HG02973 (cell line): ENCODE data around the gene DOCK9.

Source experiments
- ATAC-seq: cut with Tn5 transposase; IDR thresholded peaks from one replicate; pipeline ENCODE4 v1.9.1; 2021; ENCODE audit warnings: moderate library complexity; ENCODE audit not compliant: unreplicated experiment

The DOCK9 gene

DNA sequence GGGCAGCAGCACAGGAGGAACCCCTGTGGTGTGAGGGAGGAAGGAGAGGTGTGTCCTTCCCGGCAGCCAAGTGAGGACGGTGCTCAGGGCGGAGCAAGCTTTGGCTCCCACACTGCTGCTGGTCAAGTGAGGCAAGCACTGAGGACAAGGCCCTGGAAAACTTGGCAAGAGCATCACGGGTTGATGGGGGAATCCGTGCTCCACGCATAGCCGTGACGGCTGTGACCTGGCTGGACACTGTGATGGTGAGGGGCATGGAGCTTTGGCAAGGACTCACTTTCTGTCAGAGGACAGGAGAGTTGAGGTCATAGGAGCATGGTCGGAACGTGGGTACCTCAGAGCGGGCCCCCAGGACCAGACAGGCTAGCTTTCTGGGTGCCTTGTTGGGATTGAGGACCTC is 196.4 kb downstream of the DOCK9 start:
- no peak for ATAC-seq

DNA sequence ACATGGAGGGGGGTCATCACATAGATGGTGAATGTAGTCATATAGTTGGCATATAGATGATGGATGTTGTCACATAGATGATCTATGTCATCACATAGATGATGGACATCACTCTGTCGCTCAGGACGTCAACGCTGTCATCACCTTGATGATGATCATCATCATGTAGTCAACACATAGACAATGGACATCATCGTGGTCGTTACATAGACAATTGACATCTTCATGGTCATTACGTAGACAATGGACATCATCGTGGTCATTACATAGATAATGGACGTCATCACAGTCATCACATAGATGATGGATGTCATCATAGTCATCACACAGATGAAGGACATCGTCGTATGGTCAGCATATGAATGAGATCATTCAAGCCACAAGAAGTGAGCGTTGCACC is 196.8 kb downstream of the DOCK9 start:
- ATAC-seq, result no peak

DNA sequence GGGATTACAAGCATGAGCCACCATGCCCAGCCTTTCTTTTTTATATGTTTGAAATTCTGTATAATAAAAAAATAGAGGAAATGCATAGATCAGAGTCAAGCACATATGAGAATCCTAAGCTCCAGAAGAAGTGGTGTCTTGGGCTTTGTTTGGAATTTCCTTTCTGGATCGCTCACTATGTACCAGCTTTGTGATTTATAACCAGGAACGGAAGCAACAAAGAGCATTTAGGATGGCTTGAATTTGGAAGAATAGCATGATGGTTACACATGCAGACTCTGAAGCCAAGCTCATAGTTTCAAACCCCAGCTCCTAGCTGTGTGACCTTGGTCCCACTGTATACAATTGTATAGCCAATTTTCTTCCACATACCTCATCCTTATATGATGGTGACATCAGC is 197.4 kb downstream of the DOCK9 start:
- ATAC-seq, result no peak

DNA sequence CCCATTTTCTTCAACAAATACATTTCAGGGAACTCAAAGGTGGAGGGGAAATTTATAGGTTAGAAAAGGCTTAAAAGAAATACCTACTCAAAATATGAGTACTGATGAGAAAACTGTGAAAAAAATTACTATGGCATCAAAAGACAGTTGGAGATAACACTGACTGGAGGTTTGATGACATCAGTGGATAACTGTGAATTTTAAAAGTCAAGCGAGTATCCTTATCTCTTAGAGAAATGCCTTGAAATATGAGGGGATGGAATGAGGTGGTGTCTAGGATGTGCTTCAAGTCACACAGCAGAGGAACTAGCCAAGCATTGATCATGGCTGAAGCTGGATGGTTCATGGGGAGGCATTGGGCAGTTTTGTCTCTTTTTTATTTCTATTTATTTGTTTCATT is 198.2 kb downstream of the DOCK9 start:
- no peak for ATAC-seq

GRCh38 chr13:98778749-98779148 is 199.1 kb downstream of the DOCK9 start:
- ATAC-seq, result no peak

GRCh38 chr13:98776644-98777043 is 201.2 kb downstream of the DOCK9 start:
- no peak for ATAC-seq

GRCh38 chr13:98775844-98776598 is 201.8 kb downstream of the DOCK9 start:
- no peak for ATAC-seq

DNA sequence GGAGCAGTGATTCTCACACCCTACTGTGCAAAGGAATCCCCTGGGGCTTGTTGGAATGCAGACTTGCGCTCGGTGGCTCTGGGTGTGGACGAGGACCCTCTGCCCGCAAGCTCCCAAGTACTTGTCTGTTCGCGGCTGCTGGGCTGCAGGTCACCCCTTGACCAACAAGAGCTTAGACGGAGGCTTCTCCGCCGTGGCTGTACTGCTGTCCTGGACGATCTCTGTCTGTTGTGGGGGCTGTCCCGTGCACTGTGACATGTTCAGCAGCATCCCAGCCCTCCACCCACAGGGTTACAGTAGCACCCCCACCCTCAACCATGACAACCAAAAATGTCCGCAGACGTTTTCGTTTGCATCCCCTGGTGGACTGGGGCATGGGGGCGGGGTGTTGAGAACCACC is 202.5 kb downstream of the DOCK9 start:
- ATAC-seq, result no peak

- no peak for ATAC-seq
Observed at GRCh38 chr13:98774776-98775175, 203.1 kb downstream of the DOCK9 start.

DNA sequence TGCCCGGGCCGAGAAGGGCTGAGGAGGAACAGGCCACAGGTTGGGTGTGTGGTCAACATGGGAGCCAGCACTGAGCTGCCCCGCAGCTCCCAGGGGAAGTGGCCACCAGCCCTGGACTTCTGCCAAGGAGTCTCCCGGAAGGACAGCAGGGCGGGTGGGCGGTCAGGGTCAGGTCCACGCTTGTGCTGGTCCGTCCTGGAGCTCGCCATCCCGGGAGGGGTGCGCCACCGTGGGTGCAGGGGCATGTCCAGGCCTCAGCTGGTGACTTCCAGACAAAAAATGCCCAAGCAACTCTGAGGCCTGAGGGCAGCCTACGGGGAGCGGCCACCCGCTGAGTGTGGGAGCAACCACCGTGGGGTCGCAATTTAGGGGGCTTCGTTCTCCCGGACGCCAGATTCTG is 203.9 kb downstream of the DOCK9 start:
- no peak for ATAC-seq

- ATAC-seq, result no peak
Observed at GRCh38 chr13:98772794-98773452, 204.9 kb downstream of the DOCK9 start.

- ATAC-seq, result no peak
Observed at GRCh38 chr13:98771838-98772611, 205.8 kb downstream of the DOCK9 start.

DNA sequence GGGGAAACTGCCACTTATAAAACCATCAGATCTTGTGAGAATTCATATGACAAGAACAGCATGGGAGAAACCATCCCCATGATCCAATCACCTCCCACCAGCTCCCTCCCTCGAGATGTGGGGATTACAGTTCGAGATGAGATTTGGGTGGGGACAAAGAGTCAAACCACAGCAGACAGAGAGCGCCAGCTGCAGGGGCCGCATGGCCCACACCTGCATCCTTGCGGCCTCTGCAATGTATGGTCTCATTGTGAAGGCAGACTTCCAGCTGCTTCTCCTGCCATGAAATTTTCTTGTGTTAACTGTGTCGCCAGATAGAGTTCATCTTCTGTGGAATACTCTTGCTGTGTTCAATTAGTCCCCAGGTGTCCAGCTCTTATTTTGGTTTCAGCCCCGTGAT is 208.1 kb downstream of the DOCK9 start:
- ATAC-seq, result no peak

- ATAC-seq, result no peak
Observed at GRCh38 chr13:98768522-98768921, 209.3 kb downstream of the DOCK9 start.

DNA sequence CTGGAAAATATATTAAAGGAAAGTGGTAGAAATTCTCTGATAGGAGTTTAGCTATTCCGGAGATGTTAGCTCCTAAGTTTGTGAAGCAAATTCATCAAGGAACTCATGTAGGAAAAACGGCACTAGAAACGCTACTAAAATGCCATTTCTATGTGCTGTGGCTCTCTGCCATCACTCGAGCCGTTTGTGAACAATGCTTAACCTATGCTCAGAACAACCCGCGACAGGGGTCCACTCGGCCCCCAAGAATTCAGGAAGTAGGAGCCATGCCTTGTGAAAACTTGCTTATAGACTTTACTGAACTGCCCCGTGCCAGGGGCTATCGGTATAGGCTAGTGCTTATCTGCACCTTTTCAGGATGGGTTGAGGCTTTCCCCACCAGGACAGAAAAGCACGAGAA is 211.2 kb downstream of the DOCK9 start:
- no peak for ATAC-seq

- no peak for ATAC-seq
Observed at GRCh38 chr13:98765996-98766519, 211.8 kb downstream of the DOCK9 start.

DNA sequence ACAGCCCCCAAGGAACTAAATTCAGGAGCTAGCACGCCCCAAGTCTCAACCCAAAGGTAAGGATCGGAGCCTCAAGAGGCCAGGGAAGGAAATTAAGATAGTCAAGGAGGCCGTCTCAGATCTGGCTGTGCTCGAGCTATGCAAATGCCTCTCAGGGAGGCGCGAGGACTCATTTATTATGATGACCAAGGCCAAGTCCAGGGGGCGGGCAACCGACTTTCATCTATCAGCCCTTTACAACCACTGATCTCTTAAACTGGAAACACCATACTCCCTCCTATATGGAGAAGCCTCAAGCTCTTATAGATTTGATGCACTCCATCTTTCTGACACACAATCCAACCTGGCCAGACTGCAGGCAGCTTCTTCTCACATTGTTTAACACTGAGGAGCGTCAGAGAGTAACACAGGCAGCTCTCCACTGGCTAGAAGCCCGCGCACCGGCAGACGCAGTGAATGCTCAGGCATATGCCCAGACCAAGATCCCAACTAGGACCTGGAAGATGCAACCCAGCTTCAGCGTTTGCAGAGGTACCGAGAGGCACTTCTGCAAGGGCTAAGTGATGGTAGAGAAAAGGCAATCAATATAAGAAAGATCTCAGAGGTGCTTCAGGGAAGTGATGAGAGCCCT is 215.8 kb downstream of the DOCK9 start:
- ATAC-seq, result no peak

DNA sequence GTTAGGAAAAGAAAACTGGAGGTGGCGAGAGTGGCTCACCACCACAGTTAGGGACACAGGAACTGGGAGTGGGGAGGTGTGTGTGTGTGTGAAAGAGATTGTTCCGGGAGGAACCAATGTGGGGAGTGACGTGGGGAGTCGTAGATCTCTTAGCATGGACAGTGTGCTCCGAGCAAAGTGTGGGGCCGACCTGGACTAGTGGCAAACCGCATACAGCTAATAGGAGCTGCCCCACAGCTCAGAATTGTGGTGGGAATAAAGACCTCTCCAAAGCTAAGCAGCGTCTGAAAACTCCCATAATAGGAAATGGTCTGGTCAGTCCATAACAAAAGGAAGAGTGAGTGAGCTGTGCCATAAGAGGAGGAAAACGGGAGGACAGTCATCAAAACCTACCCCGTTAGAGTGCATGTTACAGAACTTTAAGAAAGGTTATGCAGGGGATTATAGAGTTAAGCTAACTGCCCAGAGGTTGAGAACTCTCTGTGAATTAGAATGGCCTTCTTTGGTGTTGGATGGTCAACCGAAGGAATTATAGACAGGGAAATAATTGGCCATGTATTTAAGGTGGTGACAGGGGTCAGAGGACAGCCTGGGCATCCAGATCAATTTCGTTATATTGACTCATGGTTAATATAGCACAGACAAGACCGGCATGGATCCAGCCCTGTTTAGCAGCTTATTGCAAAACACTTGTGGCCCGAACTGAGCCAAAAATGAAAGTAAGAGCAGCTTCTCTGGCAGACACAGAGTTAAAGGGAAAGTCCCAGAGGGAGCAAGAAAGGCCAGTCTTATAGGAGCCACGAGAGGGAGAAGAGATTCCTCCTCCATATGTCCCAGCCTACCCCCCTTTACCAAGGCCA is 216.5 kb downstream of the DOCK9 start:
- no peak for ATAC-seq

- ATAC-seq, result no peak
Observed at GRCh38 chr13:98755729-98756128, 222.1 kb downstream of the DOCK9 start.

- ATAC-seq, result no peak
Observed at GRCh38 chr13:98755116-98755515, 222.7 kb downstream of the DOCK9 start.
